ENCODE measurements around the gene TSPYL2. TPM values are rescaled to one million over a fixed set of nuclear protein-coding genes. Genes with fewer than 3 reads are reported as not detected.

TSPYL2 gene
- total and polyA plus RNA-seq, 2 donors (not counting 1 experiment from before 2014, with no cell fraction given), result 101 to 126 TPM

DNA sequence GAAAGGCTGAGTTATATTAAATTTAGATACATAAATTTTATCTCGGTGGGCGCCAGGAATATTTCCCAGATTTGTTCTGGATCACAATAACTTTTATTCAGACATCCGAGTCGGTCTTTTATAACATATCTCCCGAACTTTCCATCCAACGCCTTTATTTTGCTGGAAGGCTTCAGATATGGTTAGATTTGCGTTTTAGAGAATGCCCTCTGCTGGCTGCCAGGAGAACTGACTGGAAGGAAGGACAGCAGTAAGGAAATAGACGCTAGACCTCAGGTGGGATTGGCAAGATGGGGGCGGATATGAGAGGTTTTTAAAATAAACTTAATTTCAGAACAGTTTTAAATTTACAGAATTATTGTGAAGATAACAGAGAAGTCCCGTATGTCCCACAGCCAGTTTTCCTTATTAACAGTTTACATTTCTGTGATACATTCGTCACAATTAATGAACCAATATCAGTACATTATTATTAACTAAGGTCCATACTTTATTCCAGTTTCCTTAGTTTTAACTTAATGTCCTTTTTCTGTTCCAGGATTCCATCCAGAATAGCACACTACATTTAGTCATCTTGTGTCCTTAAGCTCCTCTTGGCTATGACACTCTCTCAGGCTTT is 7.2 kb downstream of the TSPYL2 start:
- Histone ChIP-seq H3K9me3 (ENCODE audit: control extremely low read depth in 1 of 3, control insufficient read depth in 2 of 3, insufficient read depth in 1 of 3, low read length in 2 of 3) (no peaks in the 10 kb centered on the region), H3K4me3 (ENCODE audit: control extremely low read depth in 1 of 5, extremely low read depth in 1 of 5, insufficient read depth in 1 of 5, low read depth in 2 of 5, low read length in 4 of 5) (peak overlapping the region; percentile 39 to 61 (median 59)), H3K27me3 (replicated peaks in 1 of 4; ENCODE audit: control extremely low read depth in 1 of 4, control insufficient read depth in 3 of 4, insufficient read depth in 4 of 4, low read length in 3 of 4) (no peaks in the 10 kb centered on the region), H3K4me2 (replicated peaks; ENCODE audit: low read depth, low read length, poor library complexity, severe bottlenecking) (peak overlapping the region; percentile 76), H2AFZ (ENCODE audit: insufficient read depth, low read depth, low read length, poor library complexity, severe bottlenecking) (peak overlapping the region; percentile 55), H3K4me1 (ENCODE audit: control insufficient read depth in 2 of 2, insufficient read depth in 2 of 2, low read length in 2 of 2) (peaks cover 0 to 17% of the 10 kb centered on the region in 2 donors), H3K79me2 (ENCODE audit: control insufficient read depth, insufficient read depth, low read length) (peaks cover under 1% of the 10 kb centered on the region), H3K9ac (ENCODE audit: low read length) (peak overlapping the region; percentile 63), H3K27ac (ENCODE audit: low read length in 2 of 2) (peak overlapping the region; percentile 72 to 82), H4K20me1 (ENCODE audit: control insufficient read depth, insufficient read depth, low read length, poor library complexity, severe bottlenecking) (no peaks in the 10 kb centered on the region), H3K36me3 (replicated peaks in 1 of 2; ENCODE audit: control extremely low read depth in 1 of 2, control insufficient read depth in 1 of 2, extremely low read depth in 1 of 2, insufficient read depth in 2 of 2, low read length in 1 of 2) (peaks cover 0 to 19% of the 10 kb centered on the region in 2 experiments)
- intact Hi-C loops (cut with micrococcal nuclease), result loop anchor here (1.0 to 2.0 kb wide), 2 partner anchors 18 to 333 kb away; partner anchors contain the start of genes RIBC1 and SMC1A
- CTCF ChIA-PET, result interaction anchor here (0.9 to 5.8 kb wide), 4 partner anchors 11 to 136 kb away, joined by 3 to 39 read pairs (median 4); no protein-coding TSS in a partner anchor
- H3K9me3 Mint-ChIP-seq (ENCODE audit: insufficient read depth), result no peaks in the 10 kb centered on the region
- WGBS (ENCODE audit: insufficient coverage), result no CpG with 5 or more reads among the region's 11 CpGs
- TF ChIP-seq EZH2 (IDR thresholded peaks at IDR 0.05; ENCODE audit: borderline replicate concordance, insufficient read depth, low read depth, low read length, poor library complexity, severe bottlenecking), result no peak
- TF ChIP-seq, protein P1, sequence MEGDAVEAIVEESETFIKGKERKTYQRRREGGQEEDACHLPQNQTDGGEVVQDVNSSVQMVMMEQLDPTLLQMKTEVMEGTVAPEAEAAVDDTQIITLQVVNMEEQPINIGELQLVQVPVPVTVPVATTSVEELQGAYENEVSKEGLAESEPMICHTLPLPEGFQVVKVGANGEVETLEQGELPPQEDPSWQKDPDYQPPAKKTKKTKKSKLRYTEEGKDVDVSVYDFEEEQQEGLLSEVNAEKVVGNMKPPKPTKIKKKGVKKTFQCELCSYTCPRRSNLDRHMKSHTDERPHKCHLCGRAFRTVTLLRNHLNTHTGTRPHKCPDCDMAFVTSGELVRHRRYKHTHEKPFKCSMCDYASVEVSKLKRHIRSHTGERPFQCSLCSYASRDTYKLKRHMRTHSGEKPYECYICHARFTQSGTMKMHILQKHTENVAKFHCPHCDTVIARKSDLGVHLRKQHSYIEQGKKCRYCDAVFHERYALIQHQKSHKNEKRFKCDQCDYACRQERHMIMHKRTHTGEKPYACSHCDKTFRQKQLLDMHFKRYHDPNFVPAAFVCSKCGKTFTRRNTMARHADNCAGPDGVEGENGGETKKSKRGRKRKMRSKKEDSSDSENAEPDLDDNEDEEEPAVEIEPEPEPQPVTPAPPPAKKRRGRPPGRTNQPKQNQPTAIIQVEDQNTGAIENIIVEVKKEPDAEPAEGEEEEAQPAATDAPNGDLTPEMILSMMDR (IDR thresholded peaks at IDR 0.05), result peak; percentile 78
- POLR2A ChIA-PET, result no interaction called here
- peak overlapping the region; percentile 94 for H3K27ac Mint-ChIP-seq
- DNase-seq (peak; percentile 69), ATAC-seq (ENCODE audit: low read depth) (no peak)
- peak overlapping the region; percentile 92 for H3K4me3 Mint-ChIP-seq
- peaks cover 29% of the 10 kb centered on the region for H3K4me1 Mint-ChIP-seq
- no peaks in the 10 kb centered on the region for H3K27me3 Mint-ChIP-seq

DNA sequence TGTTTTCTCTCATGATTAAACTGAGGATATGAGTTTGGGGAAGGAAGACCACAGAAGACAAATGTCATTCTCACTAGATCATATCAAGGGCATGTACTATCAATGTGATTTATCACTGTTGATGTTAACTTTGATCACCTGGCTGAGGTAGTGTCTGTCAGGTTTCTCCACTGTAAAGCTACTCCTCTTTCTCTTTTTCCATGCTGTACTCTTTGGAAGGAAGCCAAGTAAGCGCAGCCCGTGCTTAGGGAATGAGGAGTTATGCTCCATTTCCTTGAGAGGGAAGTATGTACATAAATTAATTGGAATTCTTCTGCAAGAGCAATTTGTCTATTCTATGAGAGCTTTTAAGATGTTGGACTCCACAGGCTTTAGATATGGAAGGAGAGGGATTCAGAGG is 7.8 kb downstream of the TSPYL2 start:
- WGBS (ENCODE audit: insufficient coverage), result no CpG with 5 or more reads among the region's 2 CpGs

More for the DNA sequence above, 7.8 kb downstream of the TSPYL2 start:
- peaks cover 5 to 21% of the 10 kb centered on the region in 2 donors for H3K4me1 ChIP-seq (ENCODE audit: control insufficient read depth in 2 of 2, insufficient read depth in 2 of 2, low read length in 2 of 2)
- no peak overlapping the region for H3K4me3 ChIP-seq (ENCODE audit: control extremely low read depth in 1 of 5, extremely low read depth in 1 of 5, insufficient read depth in 1 of 5, low read depth in 2 of 5, low read length in 4 of 5)
- Mint-ChIP-seq H3K4me1 (peaks cover 32% of the 10 kb centered on the region), H3K4me3 (no peak overlapping the region), H3K27ac (no peak overlapping the region), H3K9me3 (ENCODE audit: insufficient read depth) (no peaks in the 10 kb centered on the region), H3K27me3 (no peaks in the 10 kb centered on the region)
- H3K9me3 ChIP-seq (ENCODE audit: control extremely low read depth in 1 of 3, control insufficient read depth in 2 of 3, insufficient read depth in 1 of 3, low read length in 2 of 3), result no peaks in the 10 kb centered on the region
- ChIA-PET POLR2A (no interaction called here), CTCF (interaction anchor here (0.9 to 5.8 kb wide), 3 partner anchors 11 to 95 kb away, joined by 3 to 39 read pairs (median 4); no protein-coding TSS in a partner anchor)
- H3K79me2 ChIP-seq (ENCODE audit: control insufficient read depth, insufficient read depth, low read length), result peaks cover 6% of the 10 kb centered on the region
- ATAC-seq (ENCODE audit: low read depth) (no peak), DNase-seq (no peak)
- no peak overlapping the region for H2AFZ ChIP-seq (ENCODE audit: insufficient read depth, low read depth, low read length, poor library complexity, severe bottlenecking)
- H3K27me3 ChIP-seq (replicated peaks in 1 of 4; ENCODE audit: control extremely low read depth in 1 of 4, control insufficient read depth in 3 of 4, insufficient read depth in 4 of 4, low read length in 3 of 4), result no peaks in the 10 kb centered on the region
- H3K4me2 ChIP-seq (replicated peaks; ENCODE audit: low read depth, low read length, poor library complexity, severe bottlenecking), result no peak overlapping the region
- H3K36me3 ChIP-seq (replicated peaks in 1 of 2; ENCODE audit: control extremely low read depth in 1 of 2, control insufficient read depth in 1 of 2, extremely low read depth in 1 of 2, insufficient read depth in 2 of 2, low read length in 1 of 2), result peaks cover 0 to 16% of the 10 kb centered on the region in 2 experiments
- intact Hi-C loops (cut with micrococcal nuclease), result loop anchor here (1.0 to 10.0 kb wide), 3 partner anchors 19 to 955 kb away; partner anchors contain the start of genes PHF8, RIBC1 and SMC1A
- H3K27ac ChIP-seq (ENCODE audit: low read length in 2 of 2), result no peak overlapping the region
- H3K9ac ChIP-seq (ENCODE audit: low read length), result no peak overlapping the region
- H4K20me1 ChIP-seq (ENCODE audit: control insufficient read depth, insufficient read depth, low read length, poor library complexity, severe bottlenecking), result no peaks in the 10 kb centered on the region
- TF ChIP-seq, protein P1 (IDR thresholded peaks at IDR 0.05), result no peak
- TF ChIP-seq EZH2 (IDR thresholded peaks at IDR 0.05; ENCODE audit: borderline replicate concordance, insufficient read depth, low read depth, low read length, poor library complexity, severe bottlenecking), result no peak
